ENCODE results near the gene MAS1L. TPM values are rescaled to one million over a fixed set of nuclear protein-coding genes. Genes with fewer than 3 reads are reported as not detected.

The MAS1L gene
- total and polyA plus RNA-seq, 12 donors: not detected

DNA sequence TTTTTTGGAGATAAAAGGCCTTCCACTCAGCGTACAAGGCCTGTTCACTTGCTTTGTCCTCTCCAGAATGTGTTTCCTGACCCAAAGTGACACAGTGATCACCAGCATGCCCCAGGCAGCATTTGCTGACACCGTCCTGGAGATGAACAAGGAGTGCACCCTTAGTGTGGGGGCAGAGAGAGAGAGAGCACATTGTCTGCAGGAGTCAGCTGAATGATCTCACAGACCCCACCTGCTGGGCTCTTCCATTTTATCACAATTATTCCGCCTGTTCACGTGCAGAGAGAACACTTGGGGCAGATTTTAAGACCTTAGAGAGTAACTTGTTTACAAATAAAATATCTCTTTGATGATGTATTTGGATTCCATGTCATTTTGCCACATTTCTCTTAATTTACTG, 22.4 kb upstream of the MAS1L start:
- 38 to 40% methylated on average over 4 of the region's 4 CpGs for WGBS, 2 donors
- no peak overlapping the region for H3K27ac ChIP-seq
- ATAC-seq (no peak), DNase-seq (no peak)
- intact Hi-C loops (cut with DNase I): no loop called here
- H3K9me3 ChIP-seq: no peaks in the 10 kb centered on the region
- TF ChIP-seq, protein P1, sequence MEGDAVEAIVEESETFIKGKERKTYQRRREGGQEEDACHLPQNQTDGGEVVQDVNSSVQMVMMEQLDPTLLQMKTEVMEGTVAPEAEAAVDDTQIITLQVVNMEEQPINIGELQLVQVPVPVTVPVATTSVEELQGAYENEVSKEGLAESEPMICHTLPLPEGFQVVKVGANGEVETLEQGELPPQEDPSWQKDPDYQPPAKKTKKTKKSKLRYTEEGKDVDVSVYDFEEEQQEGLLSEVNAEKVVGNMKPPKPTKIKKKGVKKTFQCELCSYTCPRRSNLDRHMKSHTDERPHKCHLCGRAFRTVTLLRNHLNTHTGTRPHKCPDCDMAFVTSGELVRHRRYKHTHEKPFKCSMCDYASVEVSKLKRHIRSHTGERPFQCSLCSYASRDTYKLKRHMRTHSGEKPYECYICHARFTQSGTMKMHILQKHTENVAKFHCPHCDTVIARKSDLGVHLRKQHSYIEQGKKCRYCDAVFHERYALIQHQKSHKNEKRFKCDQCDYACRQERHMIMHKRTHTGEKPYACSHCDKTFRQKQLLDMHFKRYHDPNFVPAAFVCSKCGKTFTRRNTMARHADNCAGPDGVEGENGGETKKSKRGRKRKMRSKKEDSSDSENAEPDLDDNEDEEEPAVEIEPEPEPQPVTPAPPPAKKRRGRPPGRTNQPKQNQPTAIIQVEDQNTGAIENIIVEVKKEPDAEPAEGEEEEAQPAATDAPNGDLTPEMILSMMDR (IDR thresholded peaks at IDR 0.05): no peak
- H3K27me3 ChIP-seq: peaks cover 0 to 16% (median 4%) of the 10 kb centered on the region in 7 donors
- no peaks in the 10 kb centered on the region for H3K36me3 ChIP-seq
- H3K4me3 ChIP-seq: no peak overlapping the region
- H3K4me1 ChIP-seq: no peaks in the 10 kb centered on the region

DNA sequence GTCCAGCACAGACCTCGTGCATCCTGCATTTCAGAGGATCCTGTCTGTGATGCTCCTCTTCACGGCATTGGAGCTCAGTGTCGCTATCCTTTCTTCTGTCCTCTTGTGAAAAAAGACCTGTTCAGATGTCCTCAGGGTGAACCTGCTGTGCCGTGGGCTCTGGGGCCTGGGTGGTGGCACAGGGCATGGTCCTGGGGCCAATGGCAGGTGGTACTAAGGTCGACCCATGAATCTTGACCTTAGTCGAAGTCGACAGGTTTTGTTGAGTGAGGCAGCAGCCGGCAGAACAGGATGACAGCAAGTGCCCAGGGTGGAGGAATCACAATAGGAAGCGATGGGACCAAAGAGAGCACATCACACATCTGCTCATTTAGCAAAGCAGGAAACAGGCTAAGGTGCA, 22.0 kb upstream of the MAS1L start:
- Histone ChIP-seq H3K27ac (no peak overlapping the region), H3K4me1 (no peaks in the 10 kb centered on the region), H3K36me3 (no peaks in the 10 kb centered on the region), H3K27me3 (peaks cover 0 to 16% (median 4%) of the 10 kb centered on the region in 7 donors), H3K9me3 (no peaks in the 10 kb centered on the region), H3K4me3 (no peak overlapping the region)
- ATAC-seq: no peak
- intact Hi-C loops (cut with DNase I): no loop called here
- TF ChIP-seq, protein P1 (IDR thresholded peaks at IDR 0.05): no peak
- WGBS, 2 donors: 77 to 80% methylated on average over 9 of the region's 9 CpGs
- no peak for DNase-seq

DNA sequence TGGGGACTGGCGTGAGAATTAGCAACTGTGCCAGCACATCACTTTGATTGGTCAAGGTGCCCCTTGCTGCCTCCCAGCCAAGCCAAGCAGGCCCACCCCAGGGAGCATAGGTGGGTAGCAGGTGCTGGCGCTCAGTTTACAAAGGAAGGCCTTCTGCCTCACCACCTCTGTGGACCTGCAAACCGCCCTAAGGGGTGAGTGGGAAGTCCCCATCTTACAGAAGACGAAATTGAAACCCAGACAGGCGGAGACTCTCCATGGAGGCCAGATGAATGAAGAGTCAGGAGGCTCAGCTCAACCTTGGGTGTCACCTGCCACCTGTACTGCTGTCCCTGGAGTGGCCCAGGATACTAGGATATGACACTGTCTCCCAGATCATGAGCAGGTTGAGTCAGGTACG, 21.5 kb upstream of the MAS1L start:
- peaks cover 0 to 16% (median 4%) of the 10 kb centered on the region in 7 donors for H3K27me3 ChIP-seq
- no peak overlapping the region for H3K27ac ChIP-seq
- TF ChIP-seq, protein P1 (IDR thresholded peaks at IDR 0.05): no peak
- H3K36me3 ChIP-seq: no peaks in the 10 kb centered on the region
- no peaks in the 10 kb centered on the region for H3K4me1 ChIP-seq
- ATAC-seq: no peak
- intact Hi-C loops (cut with DNase I): no loop called here
- H3K4me3 ChIP-seq: no peak overlapping the region
- no peak for DNase-seq
- 73 to 77% methylated on average over 6 of the region's 6 CpGs for WGBS, 2 donors
- no peaks in the 10 kb centered on the region for H3K9me3 ChIP-seq

DNA sequence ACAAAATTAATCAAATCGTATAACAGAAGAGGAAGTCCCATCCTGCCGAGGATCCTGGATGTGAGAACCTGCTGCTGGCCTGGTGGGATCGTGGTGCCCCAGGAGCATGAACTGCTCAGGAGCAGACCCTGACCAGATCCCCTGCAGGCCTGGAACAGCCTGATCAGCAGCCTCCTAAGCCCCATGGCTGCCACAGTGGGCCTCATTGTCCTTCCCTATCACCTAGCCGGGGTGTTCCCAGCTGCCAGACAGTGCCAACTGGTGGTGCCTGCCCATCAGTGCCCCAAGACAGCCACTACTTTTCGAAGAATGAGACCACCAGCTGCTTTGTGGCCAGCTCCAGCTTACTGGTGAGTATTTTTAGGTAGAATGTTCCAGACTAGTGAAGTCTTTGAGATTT, 19.6 kb upstream of the MAS1L start:
- Histone ChIP-seq H3K27me3 (peaks cover 0 to 24% (median 4%) of the 10 kb centered on the region in 7 donors), H3K27ac (no peak overlapping the region), H3K4me1 (no peaks in the 10 kb centered on the region), H3K9me3 (no peaks in the 10 kb centered on the region), H3K4me3 (no peak overlapping the region), H3K36me3 (no peaks in the 10 kb centered on the region)
- intact Hi-C loops (cut with DNase I): no loop called here
- ATAC-seq (no peak), DNase-seq (no peak)
- 83 to 86% methylated on average over 5 of the region's 5 CpGs for whole genome bisulfite sequencing, 2 donors
- TF ChIP-seq, protein P1 (IDR thresholded peaks at IDR 0.05): no peak

All from heart right ventricle (tissue), 16 donors.